Measurements from ENCODE around the gene KIF3A. TPM values are rescaled to one million over a fixed set of nuclear protein-coding genes. Genes with fewer than 3 reads are reported as not detected.

KIF3A gene
- total RNA-seq, 1 donor from 2014 or later, result 15.3 TPM

DNA sequence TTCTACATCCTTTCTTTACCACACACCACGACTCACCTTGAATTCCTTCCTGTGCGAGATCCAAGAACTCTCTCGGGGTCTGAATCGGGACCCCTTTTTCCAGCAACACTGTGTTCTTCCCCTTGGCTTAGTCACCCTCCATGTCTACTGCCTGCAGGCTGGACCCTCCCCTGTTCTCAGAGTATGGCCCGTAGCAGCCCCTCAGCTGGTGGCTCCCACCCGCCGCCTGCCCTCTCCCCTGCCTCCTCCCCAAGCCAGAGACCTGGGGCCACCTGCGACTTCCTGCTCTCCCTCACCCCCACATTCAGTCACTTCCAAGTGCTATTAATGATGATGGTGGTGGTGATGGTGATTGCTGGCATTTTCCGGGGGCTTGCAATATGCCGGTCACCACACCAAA, 70.0 kb downstream of the KIF3A start:
- DNase-seq (ENCODE audit: extremely low spot score, unreplicated experiment), result no peak
- Mint-ChIP-seq H3K4me1 (ENCODE audit: unreplicated experiment) (no peaks in the 10 kb centered on the region), H3K9me3 (ENCODE audit: unreplicated experiment) (no peaks in the 10 kb centered on the region), H3K4me3 (ENCODE audit: unreplicated experiment) (no peak overlapping the region), H3K36me3 (ENCODE audit: unreplicated experiment) (no peaks in the 10 kb centered on the region), H3K27me3 (ENCODE audit: unreplicated experiment) (no peaks in the 10 kb centered on the region), H3K27ac (ENCODE audit: unreplicated experiment) (no peak overlapping the region)
- TF ChIP-seq CTCF (IDR thresholded peaks at IDR 0.05), result no peak

GRCh38 chr5:132666310-132667123, 70.8 kb downstream of the KIF3A start:
- no peak overlapping the region for H3K27ac Mint-ChIP-seq (ENCODE audit: unreplicated experiment)
- no peaks in the 10 kb centered on the region for H3K4me1 Mint-ChIP-seq (ENCODE audit: unreplicated experiment)
- TF ChIP-seq CTCF (IDR thresholded peaks at IDR 0.05), result no peak
- H3K36me3 Mint-ChIP-seq (ENCODE audit: unreplicated experiment), result no peaks in the 10 kb centered on the region
- H3K27me3 Mint-ChIP-seq (ENCODE audit: unreplicated experiment), result no peaks in the 10 kb centered on the region
- no peak for DNase-seq (ENCODE audit: extremely low spot score, unreplicated experiment)
- no peak overlapping the region for H3K4me3 Mint-ChIP-seq (ENCODE audit: unreplicated experiment)
- no peaks in the 10 kb centered on the region for H3K9me3 Mint-ChIP-seq (ENCODE audit: unreplicated experiment)

GRCh38 chr5:132665574-132666080, 71.7 kb downstream of the KIF3A start:
- Mint-ChIP-seq H3K36me3 (ENCODE audit: unreplicated experiment) (no peaks in the 10 kb centered on the region), H3K9me3 (ENCODE audit: unreplicated experiment) (no peaks in the 10 kb centered on the region), H3K4me1 (ENCODE audit: unreplicated experiment) (peaks cover 4% of the 10 kb centered on the region), H3K27ac (ENCODE audit: unreplicated experiment) (no peak overlapping the region), H3K4me3 (ENCODE audit: unreplicated experiment) (no peak overlapping the region), H3K27me3 (ENCODE audit: unreplicated experiment) (no peaks in the 10 kb centered on the region)
- DNase-seq (ENCODE audit: extremely low spot score, unreplicated experiment), result no peak
- no peak for TF ChIP-seq CTCF (IDR thresholded peaks at IDR 0.05)

- Mint-ChIP-seq H3K27ac (ENCODE audit: unreplicated experiment) (no peak overlapping the region), H3K27me3 (ENCODE audit: unreplicated experiment) (no peaks in the 10 kb centered on the region), H3K36me3 (ENCODE audit: unreplicated experiment) (no peaks in the 10 kb centered on the region), H3K4me3 (ENCODE audit: unreplicated experiment) (no peak overlapping the region), H3K9me3 (ENCODE audit: unreplicated experiment) (no peaks in the 10 kb centered on the region), H3K4me1 (ENCODE audit: unreplicated experiment) (peaks cover 4% of the 10 kb centered on the region)
- DNase-seq (ENCODE audit: extremely low spot score, unreplicated experiment), result no peak
- TF ChIP-seq CTCF (IDR thresholded peaks at IDR 0.05), result no peak
Measured at GRCh38 chr5:132664696-132665209, 72.6 kb downstream of the KIF3A start.

Measured in osteocyte (in vitro differentiated cells).